HEK293T (cell line): ENCODE measurements around the gene POU6F2.

Source experiments
- BHLHE40 ChIP-seq: fragments of 450-650 bp; IDR thresholded peaks from 2 replicates; pipeline ENCODE4 v1.6.1; 2016; ENCODE audit warnings: mild to moderate bottlenecking, moderate library complexity, borderline replicate concordance
- CTBP1 ChIP-seq: fragments of 450-650 bp; IDR thresholded peaks from 2 replicates; pipeline ENCODE4 v1.6.1; 2016; ENCODE audit warnings: borderline replicate concordance
- ELF4 ChIP-seq: fragments of 450-650 bp; IDR thresholded peaks from 2 replicates; pipeline ENCODE4 v1.6.1; 2017; ENCODE audit warnings: antibody characterized with exemption
- FOXA1 ChIP-seq: fragments of 450-650 bp; IDR thresholded peaks from 2 replicates; pipeline ENCODE4 v1.6.1; 2016; ENCODE audit warnings: mild to moderate bottlenecking
- FOXK2 ChIP-seq: fragments of 450-650 bp; IDR thresholded peaks from 2 replicates; pipeline ENCODE4 v1.6.1; 2016; ENCODE audit warnings: mild to moderate bottlenecking
- FOXM1 ChIP-seq: fragments of 450-650 bp; IDR thresholded peaks from 2 replicates; pipeline ENCODE4 v1.6.1; 2017; ENCODE audit warnings: mild to moderate bottlenecking, borderline replicate concordance
- L3MBTL2 ChIP-seq: fragments of 450-650 bp; conservative IDR thresholded peaks from 2 replicates; pipeline ENCODE4 v1.6.1; 2016; ENCODE audit warnings: mild to moderate bottlenecking
- LEF1 ChIP-seq: fragments of 450-650 bp; IDR thresholded peaks from 2 replicates; pipeline ENCODE4 v1.6.1; 2017; ENCODE audit warnings: mild to moderate bottlenecking, borderline replicate concordance
- NFRKB ChIP-seq: fragments of 450-650 bp; IDR thresholded peaks from 2 replicates; pipeline ENCODE4 v1.6.1; 2016; ENCODE audit warnings: mild to moderate bottlenecking, moderate library complexity
- PKNOX1 ChIP-seq: fragments of 450-650 bp; IDR thresholded peaks from 2 replicates; pipeline ENCODE4 v1.6.1; 2016
- SP1 ChIP-seq: fragments of 450-650 bp; IDR thresholded peaks from 2 replicates; pipeline ENCODE4 v1.6.1; 2017
- SUZ12 ChIP-seq: fragments of 450-650 bp; IDR thresholded peaks from 2 replicates; pipeline ENCODE4 v1.6.1; 2016; ENCODE audit warnings: mild to moderate bottlenecking
- TARDBP ChIP-seq: fragments of 450-650 bp; IDR thresholded peaks from 2 replicates; pipeline ENCODE4 v1.6.1; 2016
- ZNF384 ChIP-seq: fragments of 450-650 bp; IDR thresholded peaks from 2 replicates; pipeline ENCODE4 v1.6.1; 2016

GRCh38 chr7:39158367-39158766 is 180.7 kb downstream of the POU6F2 start:
- TF ChIP-seq FOXK2 (no peak), L3MBTL2 (no peak), NFRKB (no peak), SUZ12 (no peak), SP1 (no peak), FOXM1 (no peak), TARDBP (no peak), LEF1 (no peak), PKNOX1 (no peak), ELF4 (no peak), CTBP1 (no peak), FOXA1 (no peak), BHLHE40 (no peak), ZNF384 (no peak)
